Activated naive CD8-positive, alpha-beta T cell treated with anti-CD3 and anti-CD28 coated beads, Interleukin-2, amount 50 U/mL, for 24 hours (primary cell): ENCODE results near the gene TNFSF13B.
"Not testable (repeated sequence)": the region's sequence is repeated elsewhere in the genome, so short reads cannot be mapped to it uniquely, and the experiment has no call there.

Experiments used
- ATAC-seq: fragments of 150-1000 bp; cut with Tn5 transposase; one replicate; pipeline ENCODE4 v1.10.0; 2021
- DNase-seq: peaks from one replicate; pipeline ENCODE4 v3.0.0; 2021
- H3K27ac Mint-ChIP-seq: one replicate; pipeline ENCODE4 v1.8.0; 2021; ENCODE audit warnings: mild to moderate bottlenecking, mixed read lengths
- H3K27me3 Mint-ChIP-seq: one replicate; pipeline ENCODE4 v1.8.0; 2021; ENCODE audit warnings: mixed read lengths
- H3K36me3 Mint-ChIP-seq: one replicate; pipeline ENCODE4 v1.8.0; 2021; ENCODE audit warnings: low read depth, mixed read lengths
- H3K4me1 Mint-ChIP-seq: one replicate; pipeline ENCODE4 v1.8.0; 2021; ENCODE audit warnings: mixed read lengths
- H3K4me3 Mint-ChIP-seq: one replicate; pipeline ENCODE4 v1.8.0; 2021; ENCODE audit warnings: mild to moderate bottlenecking, moderate library complexity, mixed read lengths
- H3K9me3 Mint-ChIP-seq: one replicate; pipeline ENCODE4 v1.8.0; 2021; ENCODE audit warnings: mixed read lengths

TNFSF13B gene

GRCh38 chr13:108269601-108270328 lies at the start of gene TNFSF13B:
TNFSF13B (plus strand) TSS chr13:108269718; CDS start chr13:108269896, 178 bp downstream.
- Mint-ChIP-seq H3K4me3 (peak within 1 kb of the TSS; percentile 78), H3K4me1 (peaks cover 41% of the 10 kb centered on the region), H3K27me3 (no peaks in the 10 kb centered on the region), H3K36me3 (no peaks in the 10 kb centered on the region), H3K9me3 (no peaks in the 10 kb centered on the region), H3K27ac (peak within 1 kb of the TSS; percentile 93)
- ATAC-seq (peak; percentile 81), DNase-seq (peak; percentile 56)

GRCh38 chr13:108220041-108220440 lies 49.5 kb upstream of the TNFSF13B start:
- no peaks in the 10 kb centered on the region for H3K9me3 Mint-ChIP-seq
- peak overlapping the region; percentile 87 for H3K4me3 Mint-ChIP-seq
- DNase-seq (no peak), ATAC-seq (no peak)
- H3K27ac Mint-ChIP-seq = peak overlapping the region; percentile 83
- peaks cover 3% of the 10 kb centered on the region for H3K27me3 Mint-ChIP-seq
- H3K4me1 Mint-ChIP-seq = peaks cover 68% of the 10 kb centered on the region
- H3K36me3 Mint-ChIP-seq = peaks cover 3% of the 10 kb centered on the region

GRCh38 chr13:108223687-108224503 lies 45.6 kb upstream of the TNFSF13B start:
- Mint-ChIP-seq H3K27me3 (no peaks in the 10 kb centered on the region), H3K36me3 (no peaks in the 10 kb centered on the region), H3K4me3 (no peak overlapping the region), H3K9me3 (no peaks in the 10 kb centered on the region), H3K4me1 (peaks cover 72% of the 10 kb centered on the region), H3K27ac (no peak overlapping the region)
- no peak for ATAC-seq
- DNase-seq = no peak

GRCh38 chr13:108225440-108225839 lies 44.1 kb upstream of the TNFSF13B start:
- H3K36me3 Mint-ChIP-seq = peaks cover 9% of the 10 kb centered on the region
- ATAC-seq = peak; percentile 74
- H3K27ac Mint-ChIP-seq = peak overlapping the region; percentile 0
- H3K4me3 Mint-ChIP-seq = no peak overlapping the region
- H3K9me3 Mint-ChIP-seq = no peaks in the 10 kb centered on the region
- no peaks in the 10 kb centered on the region for H3K27me3 Mint-ChIP-seq
- peaks cover 64% of the 10 kb centered on the region for H3K4me1 Mint-ChIP-seq
- DNase-seq = no peak

GRCh38 chr13:108226184-108226583 lies 43.3 kb upstream of the TNFSF13B start:
- Mint-ChIP-seq H3K4me1 (peaks cover 57% of the 10 kb centered on the region), H3K27me3 (no peaks in the 10 kb centered on the region)
- ATAC-seq = peak; percentile 71

GRCh38 chr13:108227651-108228272 lies 41.8 kb upstream of the TNFSF13B start:
- peaks cover 9% of the 10 kb centered on the region for H3K36me3 Mint-ChIP-seq
- H3K9me3 Mint-ChIP-seq = no peaks in the 10 kb centered on the region
- peak; percentile 37 for DNase-seq
- no peaks in the 10 kb centered on the region for H3K27me3 Mint-ChIP-seq
- no peak for ATAC-seq
- no peak overlapping the region for H3K27ac Mint-ChIP-seq
- H3K4me3 Mint-ChIP-seq = no peak overlapping the region
- H3K4me1 Mint-ChIP-seq = peaks cover 52% of the 10 kb centered on the region

More at GRCh38 chr13:108226184-108226583, 43.3 kb upstream of the TNFSF13B start:
- Mint-ChIP-seq H3K36me3 (peaks cover 9% of the 10 kb centered on the region), H3K27ac (no peak overlapping the region), H3K9me3 (no peaks in the 10 kb centered on the region), H3K4me3 (no peak overlapping the region)
- DNase-seq = no peak

- H3K27ac Mint-ChIP-seq = no peak overlapping the region
- H3K4me1 Mint-ChIP-seq = peaks cover 33% of the 10 kb centered on the region
- no peaks in the 10 kb centered on the region for H3K9me3 Mint-ChIP-seq
- no peak overlapping the region for H3K4me3 Mint-ChIP-seq
- peaks cover 15% of the 10 kb centered on the region for H3K36me3 Mint-ChIP-seq
- ATAC-seq (no peak), DNase-seq (no peak)
- H3K27me3 Mint-ChIP-seq = no peaks in the 10 kb centered on the region
Observed at GRCh38 chr13:108230377-108230776, 39.1 kb upstream of the TNFSF13B start.

- no peak overlapping the region for H3K27ac Mint-ChIP-seq
- peaks cover 36% of the 10 kb centered on the region for H3K9me3 Mint-ChIP-seq
- no peak for ATAC-seq
- H3K27me3 Mint-ChIP-seq = no peaks in the 10 kb centered on the region
- peaks cover 8% of the 10 kb centered on the region for H3K36me3 Mint-ChIP-seq
- H3K4me1 Mint-ChIP-seq = no peaks in the 10 kb centered on the region
- H3K4me3 Mint-ChIP-seq = no peak overlapping the region
- no peak for DNase-seq
Observed at GRCh38 chr13:108249150-108249549, 20.4 kb upstream of the TNFSF13B start.

GRCh38 chr13:108257248-108257647 lies 12.3 kb upstream of the TNFSF13B start:
- Mint-ChIP-seq H3K4me1 (no peaks in the 10 kb centered on the region), H3K36me3 (peaks cover 5% of the 10 kb centered on the region), H3K4me3 (no peak overlapping the region), H3K9me3 (peaks cover 4% of the 10 kb centered on the region), H3K27me3 (no peaks in the 10 kb centered on the region), H3K27ac (no peak overlapping the region)
- ATAC-seq (no peak), DNase-seq (no peak)

- no peak for ATAC-seq
- Mint-ChIP-seq H3K27me3 (no peaks in the 10 kb centered on the region), H3K4me3 (no peak overlapping the region), H3K36me3 (peaks cover 7% of the 10 kb centered on the region), H3K4me1 (peaks cover 20% of the 10 kb centered on the region), H3K9me3 (no peaks in the 10 kb centered on the region), H3K27ac (no peak overlapping the region)
- DNase-seq = no peak
Observed at GRCh38 chr13:108263621-108264355, 5.7 kb upstream of the TNFSF13B start.

GRCh38 chr13:108266321-108266990 lies 3.1 kb upstream of the TNFSF13B start:
- DNase-seq = no peak
- no peaks in the 10 kb centered on the region for H3K9me3 Mint-ChIP-seq
- H3K36me3 Mint-ChIP-seq = peaks cover 7% of the 10 kb centered on the region
- ATAC-seq = no peak
- peak overlapping the region; percentile 57 for H3K4me3 Mint-ChIP-seq
- H3K4me1 Mint-ChIP-seq = peaks cover 38% of the 10 kb centered on the region
- H3K27me3 Mint-ChIP-seq = no peaks in the 10 kb centered on the region
- peak overlapping the region; percentile 59 for H3K27ac Mint-ChIP-seq

GRCh38 chr13:108267347-108267746 lies 2.2 kb upstream of the TNFSF13B start:
- no peak for DNase-seq
- no peak for ATAC-seq
- H3K4me3 Mint-ChIP-seq = no peak overlapping the region
- H3K4me1 Mint-ChIP-seq = peaks cover 40% of the 10 kb centered on the region
- peaks cover 5% of the 10 kb centered on the region for H3K36me3 Mint-ChIP-seq
- H3K27me3 Mint-ChIP-seq = no peaks in the 10 kb centered on the region
- no peaks in the 10 kb centered on the region for H3K9me3 Mint-ChIP-seq
- no peak overlapping the region for H3K27ac Mint-ChIP-seq

- H3K4me3 Mint-ChIP-seq = not testable (repeated sequence)
Observed at GRCh38 chr13:108267855-108268254, 1.7 kb upstream of the TNFSF13B start.

More at GRCh38 chr13:108267855-108268254, 1.7 kb upstream of the TNFSF13B start:
- H3K4me1 Mint-ChIP-seq = peaks cover 41% of the 10 kb centered on the region
- H3K27me3 Mint-ChIP-seq, H3K27ac Mint-ChIP-seq, H3K9me3 Mint-ChIP-seq, ATAC-seq, DNase-seq, H3K36me3 Mint-ChIP-seq: not testable (repeated sequence)
